Fibroblast of mammary gland (primary cell): ENCODE measurements around the gene RARS1.
"Not testable (repeated sequence)": the region's sequence is repeated elsewhere in the genome, so short reads cannot be mapped to it uniquely, and the experiment has no call there.

Experiments used
- DNase-seq: peaks from one replicate; pipeline ENCODE4 v3.0.0-alpha.2; 2010; ENCODE audit warnings: low read depth
- H3K4me3 ChIP-seq: 2 replicates; pipeline ENCODE4 v1.5.1; 2011; ENCODE audit warnings: low read depth, mild to moderate bottlenecking, low read length, moderate library complexity; ENCODE audit not compliant: control insufficient read depth
- CTCF ChIP-seq: conservative IDR thresholded peaks from 2 replicates; pipeline ENCODE4 v1.5.1; 2011; ENCODE audit warnings: low read depth, low read length, inconsistent platforms; ENCODE audit not compliant: control insufficient read depth, insufficient read depth

Gene RARS1

GRCh38 chr5:168530621-168531150 is 44.4 kb downstream of the RARS1 start:
- DNase-seq: peak; percentile 22
- TF ChIP-seq CTCF: no peak
- no peak overlapping the region for H3K4me3 ChIP-seq

GRCh38 chr5:168531191-168531590 is 44.9 kb downstream of the RARS1 start:
- no peak for TF ChIP-seq CTCF
- H3K4me3 ChIP-seq: no peak overlapping the region
- DNase-seq: no peak

GRCh38 chr5:168531987-168532864 is 46.0 kb downstream of the RARS1 start:
- no peak for TF ChIP-seq CTCF

GRCh38 chr5:168534351-168534750 is 48.1 kb downstream of the RARS1 start:
- H3K4me3 ChIP-seq, DNase-seq: not testable (repeated sequence)

More at GRCh38 chr5:168531987-168532864, 46.0 kb downstream of the RARS1 start:
- DNase-seq: no peak
- H3K4me3 ChIP-seq: no peak overlapping the region

GRCh38 chr5:168537176-168537575 is 50.9 kb downstream of the RARS1 start:
- H3K4me3 ChIP-seq: no peak overlapping the region
- no peak for TF ChIP-seq CTCF
- DNase-seq: no peak

GRCh38 chr5:168549554-168549953 is 63.3 kb downstream of the RARS1 start:
- H3K4me3 ChIP-seq: no peak overlapping the region
- no peak for TF ChIP-seq CTCF
- DNase-seq: no peak

- TF ChIP-seq CTCF: no peak
- no peak for DNase-seq
- no peak overlapping the region for H3K4me3 ChIP-seq
These were observed 64.4 kb downstream of the RARS1 start for GRCh38 chr5:168550656-168551055.
